DOHH2 (cell line): ENCODE results near the gene WWOX.

ENCODE experiments used
- H3F3A ChIP-seq: fragments of 200-600 bp; sonication (generic), shearing (Covaris generic); 2 replicates; pipeline ENCODE4 v1.6.0; 2016; ENCODE audit warnings: antibody characterized with exemption, mild to moderate bottlenecking; ENCODE audit not compliant: control insufficient read depth, insufficient read depth
- H3K27ac ChIP-seq: fragments of 200-600 bp; sonication (generic); 2 replicates; pipeline ENCODE4 v1.5.1; 2014; ENCODE audit warnings: low read depth, mild to moderate bottlenecking, low read length, moderate library complexity
- H3K27me3 ChIP-seq: fragments of 200-600 bp; sonication (generic); 2 replicates; pipeline ENCODE4 v1.6.1; 2014; ENCODE audit warnings: mild to moderate bottlenecking, low read length, mixed read lengths; ENCODE audit not compliant: control insufficient read depth
- H3K36me3 ChIP-seq: fragments of 200-600 bp; sonication (generic); 2 replicates; pipeline ENCODE4 v1.6.1; 2014; ENCODE audit warnings: mild to moderate bottlenecking, low read length, moderate library complexity, mixed read lengths; ENCODE audit not compliant: control insufficient read depth
- H3K4me1 ChIP-seq: fragments of 200-600 bp; sonication (generic); 2 replicates; pipeline ENCODE4 v1.6.1; 2014; ENCODE audit warnings: mild to moderate bottlenecking, low read length, mixed read lengths; ENCODE audit not compliant: control insufficient read depth
- H3K4me2 ChIP-seq: fragments of 200-600 bp; sonication (generic); 2 replicates; pipeline ENCODE4 v1.6.0; 2014; ENCODE audit warnings: mild to moderate bottlenecking, low read length, moderate library complexity
- H3K4me3 ChIP-seq: fragments of 200-600 bp; sonication (generic); 2 replicates; pipeline ENCODE4 v1.5.1; 2014; ENCODE audit warnings: mild to moderate bottlenecking, low read length, mixed read lengths
- H3K79me2 ChIP-seq: fragments of 200-600 bp; sonication (generic); 2 replicates; pipeline ENCODE4 v1.6.1; 2014; ENCODE audit warnings: mild to moderate bottlenecking, low read length, mixed read lengths; ENCODE audit not compliant: control insufficient read depth
- H3K9me2 ChIP-seq: fragments of 200-600 bp; sonication (generic); replicated peaks from 2 replicates; pipeline ENCODE4 v1.6.1; 2014; ENCODE audit warnings: mild to moderate bottlenecking, low read length, mixed read lengths; ENCODE audit not compliant: control insufficient read depth
- H3K9me3 ChIP-seq: fragments of 200-600 bp; sonication (generic); 2 replicates; pipeline ENCODE4 v1.6.1; 2014; ENCODE audit warnings: antibody characterized with exemption, low read length, mixed read lengths; ENCODE audit not compliant: control insufficient read depth, insufficient read depth
- H4K20me1 ChIP-seq: fragments of 200-600 bp; sonication (generic); 2 replicates; pipeline ENCODE4 v1.6.0; 2014; ENCODE audit warnings: low read depth, mild to moderate bottlenecking, antibody characterized with exemption, low read length, moderate library complexity; ENCODE audit not compliant: control insufficient read depth, insufficient read depth
- CTCF ChIP-seq: fragments of 200-600 bp; sonication (generic); IDR thresholded peaks from one replicate; pipeline ENCODE4 v1.5.1; 2014; ENCODE audit warnings: antibody characterized with exemption, mild to moderate bottlenecking, low read depth, low read length; ENCODE audit not compliant: poor library complexity, severe bottlenecking
- EZH2phosphoT487 ChIP-seq: fragments of 200-600 bp; sonication (generic); IDR thresholded peaks from 2 replicates; pipeline ENCODE4 v1.6.1; 2017; ENCODE audit warnings: borderline replicate concordance, mild to moderate bottlenecking, antibody characterized with exemption, low read length, moderate library complexity, mixed read lengths

Gene WWOX

DNA sequence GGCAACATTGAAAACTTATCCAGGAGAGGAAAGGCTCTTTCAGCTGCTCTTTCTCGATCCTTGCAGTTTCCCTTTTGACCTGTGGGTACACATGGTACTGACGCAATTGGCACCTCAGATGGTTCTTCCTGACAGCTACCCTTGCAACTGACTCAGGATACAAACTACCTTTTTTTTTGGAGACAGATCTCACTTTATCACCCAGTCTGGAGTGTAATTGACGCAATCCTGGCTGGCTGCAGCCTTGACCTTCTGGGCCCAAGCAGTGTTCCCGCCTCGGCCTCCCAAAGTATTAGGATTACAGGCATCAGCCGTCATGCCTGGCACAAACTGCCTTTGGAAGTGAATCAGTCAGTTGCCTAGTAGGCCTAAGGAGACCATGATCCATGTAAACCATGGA lies 607.2 kb downstream of the WWOX start:
- no peaks in the 10 kb centered on the region for H3F3A ChIP-seq

GRCh38 chr16:78709137-78709884 lies 609.9 kb downstream of the WWOX start:
- Histone ChIP-seq H3K27ac (no peak overlapping the region), H3K4me1 (no peaks in the 10 kb centered on the region), H3K79me2 (no peaks in the 10 kb centered on the region), H4K20me1 (no peaks in the 10 kb centered on the region), H3K27me3 (no peaks in the 10 kb centered on the region), H3K4me2 (no peak overlapping the region), H3K9me3 (no peaks in the 10 kb centered on the region), H3K36me3 (no peaks in the 10 kb centered on the region), H3F3A (no peaks in the 10 kb centered on the region), H3K4me3 (no peak overlapping the region), H3K9me2 (no peaks in the 10 kb centered on the region)
- no peak for TF ChIP-seq CTCF
- TF ChIP-seq EZH2phosphoT487 = no peak

More for the DNA sequence above, 607.2 kb downstream of the WWOX start:
- no peak for TF ChIP-seq CTCF
- Histone ChIP-seq H3K4me1 (no peaks in the 10 kb centered on the region), H3K27me3 (no peaks in the 10 kb centered on the region), H3K4me3 (no peak overlapping the region), H3K36me3 (no peaks in the 10 kb centered on the region), H3K79me2 (no peaks in the 10 kb centered on the region), H3K9me2 (no peaks in the 10 kb centered on the region), H4K20me1 (no peaks in the 10 kb centered on the region), H3K9me3 (no peaks in the 10 kb centered on the region), H3K4me2 (no peak overlapping the region), H3K27ac (no peak overlapping the region)

DNA sequence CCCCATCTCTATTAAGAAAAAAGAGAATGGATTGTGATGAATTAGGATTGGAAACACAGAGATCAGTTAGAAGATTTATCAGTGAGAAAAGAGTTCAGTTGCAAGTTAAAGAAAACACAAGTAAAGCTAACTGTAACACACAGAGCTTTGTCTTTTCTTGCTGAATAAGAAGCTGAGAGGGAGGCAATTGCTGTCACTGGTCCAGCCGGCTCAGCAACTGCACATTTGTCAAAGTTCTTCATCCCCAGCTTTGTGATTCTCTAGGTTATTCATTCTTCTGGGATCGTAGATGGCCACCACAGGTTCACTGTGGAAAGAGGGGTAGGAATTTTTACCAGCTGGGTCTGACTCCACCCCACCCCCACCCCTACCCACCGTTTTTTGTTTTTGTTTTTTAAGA lies 615.7 kb downstream of the WWOX start:
- Histone ChIP-seq H3K4me3 (no peak overlapping the region), H3K4me1 (no peaks in the 10 kb centered on the region), H3K27ac (no peak overlapping the region), H3K27me3 (no peaks in the 10 kb centered on the region), H3K79me2 (no peaks in the 10 kb centered on the region), H3K4me2 (no peak overlapping the region), H4K20me1 (no peaks in the 10 kb centered on the region), H3K9me2 (no peaks in the 10 kb centered on the region), H3K36me3 (no peaks in the 10 kb centered on the region), H3F3A (no peaks in the 10 kb centered on the region), H3K9me3 (no peaks in the 10 kb centered on the region)
- TF ChIP-seq EZH2phosphoT487 (no peak), CTCF (no peak)
